D721Med (cell line): ENCODE data around the gene CASKIN2.

Source experiments
- DNase-seq: peaks from one replicate; pipeline ENCODE4 v3.0.0; 2011; ENCODE audit warnings: low spot score; ENCODE audit not compliant: insufficient read length
- FAIRE-seq: peaks from 2 replicates; lab custom pipeline; 2011; peaks lifted over from hg19 to GRCh38; lab: Jason Lieb, UNC
- CTCF ChIP-seq: IDR thresholded peaks from 2 replicates; pipeline ENCODE4 v1.5.1; 2012; ENCODE audit warnings: mild to moderate bottlenecking, control low read depth; ENCODE audit not compliant: insufficient read depth; ENCODE audit errors: missing control alignments

The CASKIN2 gene

GRCh38 chr17:75552425-75553294 is 37.3 kb upstream of the CASKIN2 start:
- DNase-seq = no peak
- no peak for TF ChIP-seq CTCF
- FAIRE-seq = no peak

GRCh38 chr17:75551266-75551665 is 35.9 kb upstream of the CASKIN2 start:
- FAIRE-seq = no peak
- DNase-seq = no peak
- TF ChIP-seq CTCF = no peak

GRCh38 chr17:75550139-75550465 is 34.8 kb upstream of the CASKIN2 start:
- no peak for TF ChIP-seq CTCF
- DNase-seq (no peak), FAIRE-seq (no peak)

GRCh38 chr17:75549246-75550138 is 34.2 kb upstream of the CASKIN2 start:
- DNase-seq = no peak
- no peak for FAIRE-seq
- no peak for TF ChIP-seq CTCF

GRCh38 chr17:75548813-75549212 is 33.5 kb upstream of the CASKIN2 start:
- TF ChIP-seq CTCF = no peak
- FAIRE-seq = no peak
- DNase-seq = no peak

GRCh38 chr17:75547091-75547490 is 31.8 kb upstream of the CASKIN2 start:
- no peak for DNase-seq
- FAIRE-seq = no peak
- TF ChIP-seq CTCF = no peak
